Measurements from ENCODE around the gene KRTAP5-3.

KRTAP5-3 gene

DNA sequence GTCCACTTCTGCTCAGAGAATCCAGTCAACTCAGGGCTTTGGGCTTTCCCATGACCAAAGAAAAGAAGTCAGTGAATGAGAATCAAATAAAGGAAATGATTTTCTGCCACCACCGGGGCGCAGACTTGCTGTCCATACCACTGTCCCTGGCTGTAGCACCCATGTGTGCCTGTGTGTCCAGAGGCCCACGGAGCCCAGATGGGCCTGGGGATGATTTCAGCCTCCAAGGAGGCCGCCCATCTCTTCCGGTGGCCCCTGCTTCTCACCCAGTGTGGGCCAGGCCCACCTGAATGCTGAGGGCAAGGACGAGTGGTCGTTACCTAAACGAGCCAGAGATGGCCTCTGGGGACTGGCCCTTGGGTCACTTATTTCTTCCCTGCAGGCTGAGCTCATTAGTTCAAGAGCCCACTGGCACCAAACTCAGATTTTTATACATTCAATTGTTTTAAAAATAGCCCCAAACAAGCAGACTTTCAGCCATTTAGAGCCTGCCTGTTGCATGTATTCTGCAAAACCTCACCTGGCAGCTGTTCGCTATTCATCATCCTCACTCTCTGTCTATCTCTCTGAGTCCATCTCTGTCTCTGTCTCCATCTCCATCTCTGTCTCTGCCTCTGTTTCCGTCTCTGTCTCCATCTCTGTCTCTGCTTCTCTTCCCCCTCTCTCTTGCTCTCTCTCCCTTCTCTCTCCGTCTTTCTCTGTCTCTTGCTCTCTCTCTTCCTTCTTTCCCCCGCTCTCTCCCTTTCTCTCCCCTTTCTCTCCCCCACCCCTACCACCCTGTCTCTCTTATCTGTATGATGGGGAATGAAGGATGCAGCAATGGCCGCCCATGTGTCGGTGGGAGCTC, 45.5 kb upstream of the KRTAP5-3 start:
- no peak for TF ChIP-seq L3MBTL2 (conservative IDR thresholded peaks at IDR 0.05)
- TF ChIP-seq TARDBP (IDR thresholded peaks at IDR 0.05), result no peak
- TF ChIP-seq ZNF384 (IDR thresholded peaks at IDR 0.05), result no peak
- no peak for TF ChIP-seq ELF4 (IDR thresholded peaks at IDR 0.05)
- TF ChIP-seq BHLHE40 (IDR thresholded peaks at IDR 0.05; ENCODE audit: borderline replicate concordance), result no peak
- no peak for TF ChIP-seq FOXM1 (IDR thresholded peaks at IDR 0.05; ENCODE audit: borderline replicate concordance)
- TF ChIP-seq NFRKB (IDR thresholded peaks at IDR 0.05), result no peak
- TF ChIP-seq PKNOX1 (IDR thresholded peaks at IDR 0.05), result no peak
- TF ChIP-seq FOXA1 (IDR thresholded peaks at IDR 0.05), result no peak
- TF ChIP-seq LEF1 (IDR thresholded peaks at IDR 0.05; ENCODE audit: borderline replicate concordance), result no peak
- TF ChIP-seq SP1 (IDR thresholded peaks at IDR 0.05), result no peak
- TF ChIP-seq FOXK2 (IDR thresholded peaks at IDR 0.05), result no peak
- TF ChIP-seq CTBP1 (IDR thresholded peaks at IDR 0.05; ENCODE audit: borderline replicate concordance), result no peak
- TF ChIP-seq ARNT (IDR thresholded peaks at IDR 0.05), result no peak
- no peak for TF ChIP-seq HDGF (IDR thresholded peaks at IDR 0.05; ENCODE audit: borderline replicate concordance)
- TF ChIP-seq SUZ12 (IDR thresholded peaks at IDR 0.05), result no peak
- no peak for DNase-seq (ENCODE audit: extremely low spot score)
- ChIA-PET POLR2A (interaction anchor here (1.3 kb wide), 1 partner anchor 40 kb away, joined by 4 read pairs; no protein-coding TSS in a partner anchor), CTCF (interaction anchor here (0.6 to 2.5 kb wide), 10 partner anchors 13 to 502 kb away, joined by 3 to 34 read pairs (median 9); partner anchors contain the start of gene SYT8)

DNA sequence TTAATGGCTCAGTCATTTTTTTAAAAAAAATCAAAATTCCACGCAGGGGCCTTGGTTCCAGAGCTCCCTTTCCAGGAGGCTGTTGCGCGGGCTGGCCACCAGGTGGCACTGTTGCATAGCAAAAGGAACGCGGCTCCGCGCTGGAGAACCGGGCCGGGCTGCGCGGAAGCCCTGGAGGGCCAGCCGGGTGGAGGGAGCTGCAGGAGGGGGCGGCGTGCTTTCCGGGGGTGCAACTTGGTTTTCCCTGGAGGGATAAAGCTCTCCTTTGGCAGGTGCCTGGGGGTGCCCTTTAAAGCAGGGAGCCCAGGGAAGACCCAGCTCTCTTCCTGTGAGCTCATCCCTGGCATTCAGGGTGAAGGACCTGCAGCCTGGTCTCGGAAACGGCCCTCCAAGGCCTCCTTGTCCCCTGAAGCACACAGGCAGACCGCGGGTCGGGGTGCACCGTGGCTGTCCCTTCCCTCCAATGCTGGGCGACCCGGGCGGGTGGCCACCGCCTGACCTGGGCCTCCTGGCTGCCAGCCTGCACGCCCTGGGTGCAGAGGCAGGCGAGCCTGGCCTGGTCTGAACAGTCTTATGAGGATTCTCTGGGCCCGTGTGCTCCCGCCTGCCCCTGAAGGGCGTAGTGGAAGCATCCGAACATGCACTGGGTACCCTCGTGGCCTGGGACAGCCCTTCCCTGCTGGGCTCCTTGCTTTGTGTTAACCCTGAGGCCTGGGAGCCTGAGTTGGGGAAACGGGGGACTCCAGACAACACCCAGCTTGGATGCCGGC, 44.7 kb upstream of the KRTAP5-3 start:
- TF ChIP-seq HDGF (IDR thresholded peaks at IDR 0.05; ENCODE audit: borderline replicate concordance) (no peak), LEF1 (IDR thresholded peaks at IDR 0.05; ENCODE audit: borderline replicate concordance) (no peak), ZNF384 (IDR thresholded peaks at IDR 0.05) (no peak; the same call in 1 of the 2 replicates)
- POLR2A ChIA-PET, result interaction anchor here (0.5 to 1.3 kb wide), 4 partner anchors 41 to 230 kb away, joined by 3 to 4 read pairs (median 3); partner anchors contain the start of gene CTSD
- peak; percentile 90 for DNase-seq (ENCODE audit: extremely low spot score)
- CTCF ChIA-PET, result interaction anchor here (0.6 to 2.5 kb wide), 24 partner anchors 9 to 503 kb away, joined by 3 to 34 read pairs (median 5); partner anchors contain the start of gene SYT8

DNA sequence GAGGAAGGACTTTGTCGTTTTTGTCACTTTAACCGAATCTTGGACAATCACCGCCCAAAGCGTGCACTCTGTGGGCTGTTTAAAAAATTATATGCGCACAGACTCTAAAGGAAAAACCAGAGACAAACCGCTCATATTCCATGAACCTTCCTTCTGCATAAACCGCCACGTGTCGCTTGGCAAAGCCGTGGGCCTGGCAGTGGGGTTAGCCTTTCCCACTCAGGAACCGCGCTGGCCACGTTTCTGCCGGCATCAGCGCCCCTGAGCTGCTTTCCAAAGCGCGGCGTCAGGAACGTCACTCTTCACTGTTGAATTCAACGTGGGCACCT, 44.1 kb upstream of the KRTAP5-3 start:
- no peak for DNase-seq (ENCODE audit: extremely low spot score)
- POLR2A ChIA-PET, result interaction anchor here (0.7 to 1.3 kb wide), 3 partner anchors 41 to 225 kb away, joined by 3 to 4 read pairs (median 3); partner anchors contain the start of gene CTSD
- TF ChIP-seq BHLHE40 (IDR thresholded peaks at IDR 0.05; ENCODE audit: borderline replicate concordance) (no peak), ZNF384 (IDR thresholded peaks at IDR 0.05) (peak; percentile 75; the same call in 1 of the 2 replicates), ELF4 (IDR thresholded peaks at IDR 0.05) (no peak), NFRKB (IDR thresholded peaks at IDR 0.05) (no peak)
- CTCF ChIA-PET, result interaction anchor here (0.7 to 2.5 kb wide), 22 partner anchors 8 to 504 kb away, joined by 3 to 34 read pairs (median 5); partner anchors contain the start of gene SYT8

- ChIA-PET CTCF (interaction anchor here (0.7 to 2.5 kb wide), 20 partner anchors 8 to 504 kb away, joined by 3 to 34 read pairs (median 5); partner anchors contain the start of gene SYT8), POLR2A (interaction anchor here (1.0 to 1.3 kb wide), 2 partner anchors 42 to 225 kb away, joined by 3 to 4 read pairs; no protein-coding TSS in a partner anchor)
- TF ChIP-seq BHLHE40 (IDR thresholded peaks at IDR 0.05; ENCODE audit: borderline replicate concordance), result no peak
- TF ChIP-seq PKNOX1 (IDR thresholded peaks at IDR 0.05), result no peak
- no peak for TF ChIP-seq SP1 (IDR thresholded peaks at IDR 0.05)
- TF ChIP-seq NFRKB (IDR thresholded peaks at IDR 0.05), result no peak
- no peak for TF ChIP-seq L3MBTL2 (conservative IDR thresholded peaks at IDR 0.05)
- TF ChIP-seq ZNF384 (IDR thresholded peaks at IDR 0.05), result no peak
- TF ChIP-seq FOXK2 (IDR thresholded peaks at IDR 0.05), result no peak
- no peak for TF ChIP-seq LEF1 (IDR thresholded peaks at IDR 0.05; ENCODE audit: borderline replicate concordance)
- no peak for TF ChIP-seq ELF4 (IDR thresholded peaks at IDR 0.05)
- no peak for TF ChIP-seq ARNT (IDR thresholded peaks at IDR 0.05)
- TF ChIP-seq TARDBP (IDR thresholded peaks at IDR 0.05), result no peak
- no peak for TF ChIP-seq SUZ12 (IDR thresholded peaks at IDR 0.05)
- TF ChIP-seq HDGF (IDR thresholded peaks at IDR 0.05; ENCODE audit: borderline replicate concordance), result no peak
- no peak for DNase-seq (ENCODE audit: extremely low spot score)
Observed at GRCh38 chr11:1652026-1652425, 43.8 kb upstream of the KRTAP5-3 start.

- DNase-seq (ENCODE audit: extremely low spot score), result no peak
- ChIA-PET POLR2A (no interaction called here), CTCF (interaction anchor here (0.9 to 1.4 kb wide), 4 partner anchors 11 to 225 kb away, joined by 3 to 6 read pairs (median 3); no protein-coding TSS in a partner anchor)
- TF ChIP-seq ELF4 (IDR thresholded peaks at IDR 0.05) (no peak), ARNT (IDR thresholded peaks at IDR 0.05) (no peak), FOXA1 (IDR thresholded peaks at IDR 0.05) (no peak), HDGF (IDR thresholded peaks at IDR 0.05; ENCODE audit: borderline replicate concordance) (no peak), BHLHE40 (IDR thresholded peaks at IDR 0.05; ENCODE audit: borderline replicate concordance) (no peak)
Observed at GRCh38 chr11:1651411-1651980, 43.2 kb upstream of the KRTAP5-3 start.

- DNase-seq (ENCODE audit: extremely low spot score), result no peak
- TF ChIP-seq PKNOX1 (IDR thresholded peaks at IDR 0.05) (no peak), ELF4 (IDR thresholded peaks at IDR 0.05) (no peak), TARDBP (IDR thresholded peaks at IDR 0.05) (no peak), LEF1 (IDR thresholded peaks at IDR 0.05; ENCODE audit: borderline replicate concordance) (no peak), SP1 (IDR thresholded peaks at IDR 0.05) (no peak), L3MBTL2 (conservative IDR thresholded peaks at IDR 0.05) (no peak), ZNF384 (IDR thresholded peaks at IDR 0.05) (no peak), BHLHE40 (IDR thresholded peaks at IDR 0.05; ENCODE audit: borderline replicate concordance) (no peak), CTBP1 (IDR thresholded peaks at IDR 0.05; ENCODE audit: borderline replicate concordance) (no peak)
- CTCF ChIA-PET, result interaction anchor here (0.9 to 1.4 kb wide), 5 partner anchors 10 to 501 kb away, joined by 3 to 6 read pairs (median 3); no protein-coding TSS in a partner anchor
- POLR2A ChIA-PET, result no interaction called here
Observed at GRCh38 chr11:1650918-1651262, 42.6 kb upstream of the KRTAP5-3 start.

Measured in HEK293T (cell line).